Suprapubic skin (tissue), 4 donors: ENCODE results near the gene DGCR8. TPM values are rescaled to one million over a fixed set of nuclear protein-coding genes. Genes with fewer than 3 reads are reported as not detected.

Experiments used
- DNase-seq, 2 donors: peaks; one replicate each; pipeline ENCODE4 v3.0.0-alpha.2; 2019; ENCODE audit warnings: low spot score in 2 of 2
- H3K27ac ChIP-seq: fragments of 200-600 bp; sonication (generic); one replicate; pipeline ENCODE4 v1.5.1; 2019
- H3K27me3 ChIP-seq: fragments of 200-600 bp; sonication (generic); one replicate; pipeline ENCODE4 v1.5.1; 2019
- H3K36me3 ChIP-seq: fragments of 200-600 bp; sonication (generic); one replicate; pipeline ENCODE4 v1.5.1; 2019
- H3K4me1 ChIP-seq: fragments of 200-600 bp; sonication (generic); one replicate; pipeline ENCODE4 v1.5.1; 2019
- H3K4me3 ChIP-seq: fragments of 200-600 bp; sonication (generic); one replicate; pipeline ENCODE4 v1.5.1; 2019; ENCODE audit warnings: mild to moderate bottlenecking
- H3K9me3 ChIP-seq: fragments of 200-600 bp; sonication (generic); one replicate; pipeline ENCODE4 v1.5.1; 2019
- CTCF ChIP-seq, 2 donors: fragments of 200-600 bp in 1 of 2; fragments of 450-650 bp in 1 of 2; sonication (generic) in 1 of 2; IDR thresholded peaks; one replicate each; pipeline ENCODE4 v1.5.1; 2016 to 2019; ENCODE audit warnings: antibody characterized with exemption in 2 of 2, mild to moderate bottlenecking in 1 of 2, moderate library complexity in 1 of 2
- EP300 ChIP-seq: sonication (generic); formaldehyde crosslinking; IDR thresholded peaks from one replicate; pipeline ENCODE4 v1.6.1; 2017; ENCODE audit warnings: antibody characterized with exemption
- POLR2A ChIP-seq, 2 donors: fragments of 450-650 bp; IDR thresholded peaks; one replicate each; pipeline ENCODE4 v1.6.1; 2017; ENCODE audit warnings: antibody characterized with exemption in 2 of 2, mild to moderate bottlenecking in 2 of 2, moderate library complexity in 2 of 2
- POLR2AphosphoS5 ChIP-seq, 3 donors: sonication (generic); formaldehyde crosslinking; IDR thresholded peaks; one replicate each; pipeline ENCODE4 v1.6.1; 2017; ENCODE audit warnings: antibody characterized with exemption in 3 of 3
- WGBS: methylation state at CpG from one replicate; pipeline ENCODE4 v1.1.5; 2018; 5-methylcytosine and 5-hydroxymethylcytosine counted together
- total RNA-seq, 4 donors: library from RNA; depleted of rRNA; stranded (reverse); fragments of >200 nt; gene quantifications; one replicate each; pipeline ENCODE4 v1.1.0, GENCODE V29; 2016

The DGCR8 gene
- total RNA-seq, 4 donors from 2014 or later: 22.4 to 69.1 (median 38.0) TPM

- no peak for TF ChIP-seq POLR2AphosphoS5 (IDR thresholded peaks at IDR 0.05)
- TF ChIP-seq EP300: no peak
- no peak for TF ChIP-seq CTCF (IDR thresholded peaks at IDR 0.05)
- no peak for TF ChIP-seq POLR2A (IDR thresholded peaks at IDR 0.05)
- no peak overlapping the region for H3K4me3 ChIP-seq
- H3K36me3 ChIP-seq: peaks cover 71% of the 10 kb centered on the region
- WGBS: 100% methylated on average over 1 of the region's 11 CpGs
- no peak overlapping the region for H3K27ac ChIP-seq
- peaks cover 19% of the 10 kb centered on the region for H3K4me1 ChIP-seq
- no peaks in the 10 kb centered on the region for H3K9me3 ChIP-seq
- no peak for DNase-seq
- H3K27me3 ChIP-seq: no peaks in the 10 kb centered on the region
Observed at GRCh38 chr22:20061481-20061861, 18.6 kb upstream of the DGCR8 start.

GRCh38 chr22:20062043-20062765, 17.8 kb upstream of the DGCR8 start:
- Histone ChIP-seq H3K4me3 (no peak overlapping the region), H3K36me3 (peaks cover 64% of the 10 kb centered on the region), H3K4me1 (peaks cover 19% of the 10 kb centered on the region), H3K27ac (no peak overlapping the region), H3K27me3 (no peaks in the 10 kb centered on the region), H3K9me3 (no peaks in the 10 kb centered on the region)
- DNase-seq: no peak
- TF ChIP-seq EP300: no peak
- no peak for TF ChIP-seq POLR2AphosphoS5 (IDR thresholded peaks at IDR 0.05)
- no peak for TF ChIP-seq POLR2A (IDR thresholded peaks at IDR 0.05)
- no peak for TF ChIP-seq CTCF (IDR thresholded peaks at IDR 0.05)
- WGBS: 88% methylated on average over 13 of the region's 18 CpGs

- H3K27ac ChIP-seq: no peak overlapping the region
- H3K4me3 ChIP-seq: no peak overlapping the region
- H3K27me3 ChIP-seq: no peaks in the 10 kb centered on the region
- peaks cover 59% of the 10 kb centered on the region for H3K36me3 ChIP-seq
- TF ChIP-seq POLR2A (IDR thresholded peaks at IDR 0.05) (no peak), POLR2AphosphoS5 (IDR thresholded peaks at IDR 0.05) (no peak), EP300 (no peak), CTCF (IDR thresholded peaks at IDR 0.05) (no peak)
- 78% methylated on average over 11 of the region's 11 CpGs for WGBS
- H3K4me1 ChIP-seq: peaks cover 19% of the 10 kb centered on the region
- no peak for DNase-seq
- H3K9me3 ChIP-seq: no peaks in the 10 kb centered on the region
Observed at GRCh38 chr22:20062766-20063083, 17.3 kb upstream of the DGCR8 start.

- Histone ChIP-seq H3K27ac (no peak overlapping the region), H3K4me1 (peaks cover 19% of the 10 kb centered on the region), H3K9me3 (no peaks in the 10 kb centered on the region), H3K36me3 (peaks cover 57% of the 10 kb centered on the region), H3K4me3 (no peak overlapping the region), H3K27me3 (no peaks in the 10 kb centered on the region)
- DNase-seq: no peak
- 82% methylated on average over 17 of the region's 27 CpGs for WGBS
- peak in 1 of 2 donors; percentile 41 for TF ChIP-seq CTCF (IDR thresholded peaks at IDR 0.05)
- TF ChIP-seq POLR2AphosphoS5 (IDR thresholded peaks at IDR 0.05): no peak
Observed at GRCh38 chr22:20063271-20064139, 16.5 kb upstream of the DGCR8 start.

GRCh38 chr22:20064140-20064480, 15.9 kb upstream of the DGCR8 start:
- no peaks in the 10 kb centered on the region for H3K9me3 ChIP-seq
- no peak overlapping the region for H3K4me3 ChIP-seq
- peaks cover 19% of the 10 kb centered on the region for H3K4me1 ChIP-seq
- H3K27me3 ChIP-seq: no peaks in the 10 kb centered on the region
- H3K27ac ChIP-seq: no peak overlapping the region
- no peak for TF ChIP-seq POLR2A (IDR thresholded peaks at IDR 0.05)
- no peak for TF ChIP-seq EP300
- TF ChIP-seq POLR2AphosphoS5 (IDR thresholded peaks at IDR 0.05): no peak
- TF ChIP-seq CTCF (IDR thresholded peaks at IDR 0.05): no peak
- DNase-seq: no peak
- H3K36me3 ChIP-seq: peaks cover 53% of the 10 kb centered on the region
- 100% methylated on average over 1 of the region's 3 CpGs for WGBS
